GM10248 (cell line): Measurements from ENCODE around the gene ANK3.

ENCODE experiments used
- CTCF ChIA-PET: fragments of 300-600 bp; sonication (Branson Sonifier 250); formaldehyde crosslinking; extraction: SDS; loops from one replicate; lab custom pipeline; 2021; ENCODE audit warnings: antibody characterized with exemption; lab: Yijun Ruan, JAX
- POLR2A ChIA-PET: fragments of 350-650 bp; sonication (Branson Sonifier 250); formaldehyde crosslinking; extraction: SDS; loops from one replicate; lab custom pipeline; 2020; ENCODE audit warnings: antibody characterized with exemption; lab: Yijun Ruan, JAX
- DNase-seq: peaks from one replicate; pipeline ENCODE4 v3.0.0; 2012; ENCODE audit errors: extremely low spot score
- CTCF ChIP-seq: IDR thresholded peaks from 2 replicates; pipeline ENCODE4 v1.5.1; 2012; ENCODE audit warnings: mild to moderate bottlenecking, low read depth; ENCODE audit errors: extremely low read depth, missing control alignments, control extremely low read depth

ANK3 gene

GRCh38 chr10:60350400-60350799 lies 39.3 kb downstream of the ANK3 start:
- TF ChIP-seq CTCF: no peak
- DNase-seq: no peak
- CTCF ChIA-PET: interaction anchor here (0.7 kb wide), 1 partner anchor 15 kb away, joined by 3 read pairs; no protein-coding TSS in a partner anchor
- POLR2A ChIA-PET: no interaction called here

GRCh38 chr10:60349426-60349825 lies 40.2 kb downstream of the ANK3 start:
- TF ChIP-seq CTCF: no peak
- ChIA-PET POLR2A (no interaction called here), CTCF (no interaction called here)
- DNase-seq: no peak

- ChIA-PET POLR2A (no interaction called here), CTCF (interaction anchor here (1.2 kb wide), 1 partner anchor 28 kb away, joined by 3 read pairs; no protein-coding TSS in a partner anchor)
- no peak for DNase-seq
- no peak for TF ChIP-seq CTCF
Measured at GRCh38 chr10:60348982-60349381, 40.7 kb downstream of the ANK3 start.

- POLR2A ChIA-PET: no interaction called here
- DNase-seq: no peak
- CTCF ChIA-PET: no interaction called here
- no peak for TF ChIP-seq CTCF
Measured at GRCh38 chr10:60347270-60347669, 42.4 kb downstream of the ANK3 start.

- no peak for DNase-seq
- no peak for TF ChIP-seq CTCF
- CTCF ChIA-PET: no interaction called here
- POLR2A ChIA-PET: no interaction called here
Measured at GRCh38 chr10:60346661-60347060, 43.0 kb downstream of the ANK3 start.

GRCh38 chr10:60343254-60343653 lies 46.4 kb downstream of the ANK3 start:
- no peak for DNase-seq
- CTCF ChIA-PET: interaction anchor here (0.9 kb wide), 1 partner anchor 9 kb away, joined by 4 read pairs; no protein-coding TSS in a partner anchor
- TF ChIP-seq CTCF: no peak
- POLR2A ChIA-PET: no interaction called here

GRCh38 chr10:60341969-60342368 lies 47.7 kb downstream of the ANK3 start:
- ChIA-PET POLR2A (no interaction called here), CTCF (no interaction called here)
- DNase-seq: no peak
- no peak for TF ChIP-seq CTCF
